GM12878 (cell line): Measurements from ENCODE around the gene PPID. TPM values are rescaled to one million over a fixed set of nuclear protein-coding genes. Genes with fewer than 3 reads are reported as not detected.

ENCODE experiments used
- ATAC-seq: fragments of 200-7000 bp; cut with Tn5 transposase; 3 replicates; pipeline ENCODE4 v1.9.1; 2020; ENCODE audit warnings: mild to moderate bottlenecking, moderate library complexity
- BruUV-seq: library from RNA; stranded (reverse); fragments of 400-500 nt; replicated peaks from 2 replicates; lab custom pipeline; 2021; lab: Mats Ljungman, UMichigan
- CTCF ChIA-PET: fragments of 300-600 bp; sonication (Branson Sonifier 250); formaldehyde crosslinking; extraction: SDS; loops from one replicate; lab custom pipeline; 2021; ENCODE audit warnings: inconsistent platforms; lab: Yijun Ruan, JAX
- POLR2A ChIA-PET: fragments of 350-600 bp; formaldehyde crosslinking; extraction: SDS; loops from one replicate; lab custom pipeline; 2021; ENCODE audit warnings: inconsistent platforms; lab: Charles Lee
- RAD21 ChIA-PET: fragments of 300-600 bp; sonication (Branson Sonifier 250); formaldehyde crosslinking; loops from one replicate; lab custom pipeline; 2023; ENCODE audit warnings: antibody characterized with exemption; ENCODE audit not compliant: unreplicated experiment; lab: Charles Lee
- SMC1A ChIA-PET: fragments of 300-600 bp; sonication (Branson Sonifier 250); formaldehyde crosslinking; loops from one replicate; lab custom pipeline; 2023; ENCODE audit not compliant: unreplicated experiment, uncharacterized antibody; lab: Charles Lee
- DNase-seq: peaks from one replicate; pipeline ENCODE4 v3.0.0-alpha.2; 2011; ENCODE audit warnings: low read depth, low spot score
- FAIRE-seq: peaks from 3 replicates; lab custom pipeline; 2011; peaks lifted over from hg19 to GRCh38; lab: Jason Lieb, UNC
- H2AFZ ChIP-seq: 2 replicates; pipeline ENCODE4 v1.6.0; 2011; ENCODE audit warnings: low read depth, low read length, control low read depth; ENCODE audit not compliant: control insufficient read depth
- H3K27ac ChIP-seq: 2 replicates; pipeline ENCODE4 v1.5.1; 2011; ENCODE audit warnings: control low read depth; ENCODE audit not compliant: control insufficient read depth, insufficient read depth
- H3K27me3 ChIP-seq, 2 experiments: replicated peaks in 1 of 2; 2 replicates each; pipeline versions ENCODE4 v1.6.0 to v1.6.1; 2011; ENCODE audit warnings: low read length in 1 of 2; ENCODE audit not compliant: control insufficient read depth in 2 of 2, insufficient read depth in 2 of 2
- H3K36me3 ChIP-seq, 2 experiments: 2 replicates each; pipeline ENCODE4 v1.5.1; 2011; ENCODE audit warnings: low read length in 1 of 2; ENCODE audit not compliant: control insufficient read depth in 2 of 2, insufficient read depth in 2 of 2
- H3K4me1 ChIP-seq: 2 replicates; pipeline ENCODE4 v1.6.1; 2011; ENCODE audit warnings: mild to moderate bottlenecking, low read length, moderate library complexity, mixed read lengths; ENCODE audit not compliant: control insufficient read depth, insufficient read depth
- H3K4me2 ChIP-seq: 2 replicates; pipeline ENCODE4 v1.6.0; 2011; ENCODE audit warnings: control low read depth; ENCODE audit not compliant: control insufficient read depth, insufficient read depth
- H3K4me3 ChIP-seq: fragments of 200-600 bp; sonication (generic); 2 replicates; pipeline ENCODE4 v1.5.1; 2016
- H3K79me2 ChIP-seq: 2 replicates; pipeline ENCODE4 v1.6.0; 2011; ENCODE audit warnings: low read length; ENCODE audit not compliant: control insufficient read depth, insufficient read depth
- H3K9ac ChIP-seq: 2 replicates; pipeline ENCODE4 v1.8.0; 2011; ENCODE audit warnings: low read length, control low read depth, mixed read lengths; ENCODE audit not compliant: control insufficient read depth, insufficient read depth
- H3K9me3 ChIP-seq: replicated peaks from 3 replicates; pipeline ENCODE4 v1.5.1; 2011; ENCODE audit warnings: mild to moderate bottlenecking, low read length; ENCODE audit not compliant: control insufficient read depth, insufficient read depth
- H4K20me1 ChIP-seq: 2 replicates; pipeline ENCODE4 v1.6.0; 2011; ENCODE audit not compliant: control insufficient read depth, insufficient read depth
- CBX5 ChIP-seq: sonication (generic); IDR thresholded peaks from 2 replicates; pipeline ENCODE4 v1.6.1; 2016; ENCODE audit warnings: low read depth, moderate library complexity, mild to moderate bottlenecking, inconsistent platforms
- CHD4 ChIP-seq: fragments of 200-600 bp; sonication (generic); IDR thresholded peaks from 2 replicates; pipeline ENCODE4 v1.6.1; 2016; ENCODE audit warnings: mild to moderate bottlenecking
- GATAD2B ChIP-seq: fragments of 450-650 bp; conservative IDR thresholded peaks from 2 replicates; pipeline ENCODE4 v1.6.1; 2017; ENCODE audit warnings: low read depth, mild to moderate bottlenecking, moderate library complexity
- IKZF2 ChIP-seq, 2 experiments: fragments of 450-650 bp; IDR thresholded peaks; 2 replicates each; pipeline ENCODE4 v1.6.1; 2017; ENCODE audit warnings: mild to moderate bottlenecking in 2 of 2, moderate library complexity in 2 of 2
- KAT2A ChIP-seq: conservative IDR thresholded peaks from 2 replicates; pipeline ENCODE4 v1.6.1; 2011; ENCODE audit warnings: low read depth, low read length; ENCODE audit not compliant: control insufficient read depth
- SIN3A ChIP-seq: IDR thresholded peaks from 2 replicates; pipeline ENCODE4 v1.6.1; 2012; ENCODE audit warnings: low read depth, low read length, improper control_type of control experiment
- SMAD5 ChIP-seq: IDR thresholded peaks from 2 replicates; pipeline ENCODE4 v1.6.1; 2016; ENCODE audit warnings: antibody characterized with exemption, low read depth
- SMARCA5 ChIP-seq: fragments of 450-650 bp; IDR thresholded peaks from 2 replicates; pipeline ENCODE4 v1.6.1; 2017; ENCODE audit warnings: mild to moderate bottlenecking
- SPI1 ChIP-seq: IDR thresholded peaks from 2 replicates; pipeline ENCODE4 v1.6.1; 2011; ENCODE audit warnings: low read depth, mild to moderate bottlenecking, low read length, moderate library complexity, borderline replicate concordance; ENCODE audit not compliant: insufficient read depth
- ZNF207 ChIP-seq: fragments of 450-650 bp; IDR thresholded peaks from 2 replicates; pipeline ENCODE4 v1.6.1; 2014; ENCODE audit warnings: antibody characterized with exemption, mild to moderate bottlenecking, borderline replicate concordance
- WGBS: methylation state at CpG from one replicate; pipeline ENCODE4 v1.1.6; 2016; ENCODE audit warnings: low lambda C conversion rate; ENCODE audit not compliant: insufficient replicate concordance, insufficient coverage; ENCODE audit errors: missing lambda C conversion rate; 5-methylcytosine and 5-hydroxymethylcytosine counted together
- in situ Hi-C: fragments of 300-500 bp; cut with MboI; formaldehyde crosslinking; loops from 9 replicates; pipeline ENCODE4 v1.14.3; 2018; ENCODE audit warnings: mixed read lengths
- intact Hi-C: fragments of 100-400 bp; cut with micrococcal nuclease; formaldehyde crosslinking; loops from one replicate; pipeline ENCODE4 v1.14.2; 2022; ENCODE audit not compliant: unreplicated experiment
- polyA plus RNA-seq, 11 experiments: library from polyadenylated mRNA; depleted of rRNA in 4 of 11; unstranded in 6 of 11; stranded (reverse) in 5 of 11; fragments of >200 nt; fragmentation: Nextera tagmentation in 4 of 11; fragmentation: Illumina TruSeq in 1 of 11; extraction: Ambion mirVana in 4 of 11; extraction: Trizol in 1 of 11; gene quantifications; 1 replicate in 1 of 11; 2 replicates in 10 of 11; pipeline versions ENCODE4 v1.2.1 to v1.2.3, GENCODE V29; 2011 to 2016; ENCODE audit warnings: inconsistent platforms in 2 of 11, missing spikeins in 2 of 11, low read depth in 1 of 11
- total RNA-seq, 4 experiments: library from RNA; depleted of rRNA in 3 of 4; stranded (reverse); fragments of >200 nt in 3 of 4; fragmentation: Illumina TruSeq in 1 of 4; extraction: Trizol in 1 of 4; gene quantifications; 2 replicates each; pipeline versions ENCODE4 v1.2.1 to v1.2.3, GENCODE V29; 2013 to 2021
- TF ChIP-seq, protein P1 (sequence below): fragments of 150-350 bp; IDR thresholded peaks from 2 replicates; pipeline ENCODE4 v1.6.1; 2014; ENCODE audit warnings: mild to moderate bottlenecking, low read depth, low read length
- TF ChIP-seq, protein P2 (sequence below): IDR thresholded peaks from 2 replicates; pipeline ENCODE4 v1.6.1; 2011; ENCODE audit warnings: borderline replicate concordance, low read depth, mild to moderate bottlenecking, moderate library complexity, mixed read lengths, low read length; ENCODE audit not compliant: insufficient read depth; ENCODE audit errors: extremely low read length
- TF ChIP-seq, protein P3 (sequence below): IDR thresholded peaks from 2 replicates; pipeline ENCODE4 v1.6.1; 2011; ENCODE audit warnings: low read depth, low read length, improper control_type of control experiment, borderline replicate concordance
- TF ChIP-seq, protein P4 (sequence below): fragments of 450-650 bp; conservative IDR thresholded peaks from 2 replicates; pipeline ENCODE4 v1.6.1; 2017; ENCODE audit warnings: mild to moderate bottlenecking, moderate library complexity

PPID gene
- total and polyA plus RNA-seq, 10 of the 15 experiments (the other 5 are each of a cell fraction or from before 2014, with no cell fraction given), result 21.9 to 64.3 (median 39.5) TPM

DNA sequence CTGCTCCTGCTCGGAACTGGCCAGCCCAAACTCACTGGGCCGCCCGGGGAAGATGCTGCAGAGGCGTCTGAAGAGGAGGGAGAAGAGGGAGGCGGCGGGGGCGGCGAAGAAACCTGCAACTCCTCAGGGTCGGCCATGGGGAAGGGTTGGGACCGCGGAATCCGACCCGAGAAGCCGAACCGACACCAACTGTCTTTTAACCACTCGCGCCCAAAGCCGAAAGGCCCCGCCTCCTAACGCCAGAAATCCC, 51.6 kb downstream of the PPID start, which contains the start of gene C4orf46:
Gene C4orf46 (minus strand): TSS at position 223 of the 250 bp plus-strand sequence. CDS start 86 bp downstream, at position 137.
- no TSS peak for BruUV-seq
- H3K4me2 ChIP-seq, result peak within 1 kb of the TSS; percentile 95
- H3K27ac ChIP-seq, result peak within 1 kb of the TSS; percentile 85
- peak within 1 kb of the TSS; percentile 89 for H3K4me3 ChIP-seq
- POLR2A ChIA-PET, result interaction anchor here (1.4 kb wide), 1 partner anchor 150 kb away, joined by 3 read pairs; no protein-coding TSS in a partner anchor
- no peaks in the 10 kb centered on the region for H4K20me1 ChIP-seq
- H2AFZ ChIP-seq, result peak within 1 kb of the TSS; percentile 97
- RAD21 ChIA-PET, result interaction anchor here (1.3 kb wide), 2 partner anchors 180 to 507 kb away, joined by 3 read pairs; no protein-coding TSS in a partner anchor
- H3K27me3 ChIP-seq, result no peaks in the 10 kb centered on the region
- no peak for DNase-seq
- H3K4me1 ChIP-seq, result no peaks in the 10 kb centered on the region
- H3K9ac ChIP-seq, result peak within 1 kb of the TSS; percentile 88
- no peaks in the 10 kb centered on the region for H3K9me3 ChIP-seq
- H3K36me3 ChIP-seq, result peaks cover 0 to under 1% of the 10 kb centered on the region in 2 experiments; a peak in 1 of 4 replicates
- peaks cover 37% of the 10 kb centered on the region for H3K79me2 ChIP-seq
- CTCF ChIA-PET, result interaction anchor here (0.7 kb wide), 1 partner anchor 10 kb away, joined by 3 read pairs; no protein-coding TSS in a partner anchor
- 1% methylated on average over 18 of the region's 20 CpGs for WGBS
- TF ChIP-seq CHD4, result no peak
- TF ChIP-seq, protein P1, sequence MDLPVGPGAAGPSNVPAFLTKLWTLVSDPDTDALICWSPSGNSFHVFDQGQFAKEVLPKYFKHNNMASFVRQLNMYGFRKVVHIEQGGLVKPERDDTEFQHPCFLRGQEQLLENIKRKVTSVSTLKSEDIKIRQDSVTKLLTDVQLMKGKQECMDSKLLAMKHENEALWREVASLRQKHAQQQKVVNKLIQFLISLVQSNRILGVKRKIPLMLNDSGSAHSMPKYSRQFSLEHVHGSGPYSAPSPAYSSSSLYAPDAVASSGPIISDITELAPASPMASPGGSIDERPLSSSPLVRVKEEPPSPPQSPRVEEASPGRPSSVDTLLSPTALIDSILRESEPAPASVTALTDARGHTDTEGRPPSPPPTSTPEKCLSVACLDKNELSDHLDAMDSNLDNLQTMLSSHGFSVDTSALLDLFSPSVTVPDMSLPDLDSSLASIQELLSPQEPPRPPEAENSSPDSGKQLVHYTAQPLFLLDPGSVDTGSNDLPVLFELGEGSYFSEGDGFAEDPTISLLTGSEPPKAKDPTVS, result no peak
- TF ChIP-seq, protein P2, sequence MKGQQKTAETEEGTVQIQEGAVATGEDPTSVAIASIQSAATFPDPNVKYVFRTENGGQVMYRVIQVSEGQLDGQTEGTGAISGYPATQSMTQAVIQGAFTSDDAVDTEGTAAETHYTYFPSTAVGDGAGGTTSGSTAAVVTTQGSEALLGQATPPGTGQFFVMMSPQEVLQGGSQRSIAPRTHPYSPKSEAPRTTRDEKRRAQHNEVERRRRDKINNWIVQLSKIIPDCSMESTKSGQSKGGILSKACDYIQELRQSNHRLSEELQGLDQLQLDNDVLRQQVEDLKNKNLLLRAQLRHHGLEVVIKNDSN, result no peak
- TF ChIP-seq SIN3A, result peak; percentile 35; the same call in 1 of the 2 replicates
- TF ChIP-seq KAT2A, result no peak
- TF ChIP-seq, protein P3, sequence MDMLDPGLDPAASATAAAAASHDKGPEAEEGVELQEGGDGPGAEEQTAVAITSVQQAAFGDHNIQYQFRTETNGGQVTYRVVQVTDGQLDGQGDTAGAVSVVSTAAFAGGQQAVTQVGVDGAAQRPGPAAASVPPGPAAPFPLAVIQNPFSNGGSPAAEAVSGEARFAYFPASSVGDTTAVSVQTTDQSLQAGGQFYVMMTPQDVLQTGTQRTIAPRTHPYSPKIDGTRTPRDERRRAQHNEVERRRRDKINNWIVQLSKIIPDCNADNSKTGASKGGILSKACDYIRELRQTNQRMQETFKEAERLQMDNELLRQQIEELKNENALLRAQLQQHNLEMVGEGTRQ, result no peak
- TF ChIP-seq ZNF207, result no peak
- TF ChIP-seq GATAD2B, result 0 out of 2 replicates have a peak, but pooled peaks have one; percentile 21
- TF ChIP-seq SPI1, result 0 out of 2 replicates have a peak, but pooled peaks have one; percentile 1
- TF ChIP-seq, protein P4, sequence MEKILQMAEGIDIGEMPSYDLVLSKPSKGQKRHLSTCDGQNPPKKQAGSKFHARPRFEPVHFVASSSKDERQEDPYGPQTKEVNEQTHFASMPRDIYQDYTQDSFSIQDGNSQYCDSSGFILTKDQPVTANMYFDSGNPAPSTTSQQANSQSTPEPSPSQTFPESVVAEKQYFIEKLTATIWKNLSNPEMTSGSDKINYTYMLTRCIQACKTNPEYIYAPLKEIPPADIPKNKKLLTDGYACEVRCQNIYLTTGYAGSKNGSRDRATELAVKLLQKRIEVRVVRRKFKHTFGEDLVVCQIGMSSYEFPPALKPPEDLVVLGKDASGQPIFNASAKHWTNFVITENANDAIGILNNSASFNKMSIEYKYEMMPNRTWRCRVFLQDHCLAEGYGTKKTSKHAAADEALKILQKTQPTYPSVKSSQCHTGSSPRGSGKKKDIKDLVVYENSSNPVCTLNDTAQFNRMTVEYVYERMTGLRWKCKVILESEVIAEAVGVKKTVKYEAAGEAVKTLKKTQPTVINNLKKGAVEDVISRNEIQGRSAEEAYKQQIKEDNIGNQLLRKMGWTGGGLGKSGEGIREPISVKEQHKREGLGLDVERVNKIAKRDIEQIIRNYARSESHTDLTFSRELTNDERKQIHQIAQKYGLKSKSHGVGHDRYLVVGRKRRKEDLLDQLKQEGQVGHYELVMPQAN, result peak; percentile 99
- peak; percentile 43; the same call in 1 of the 2 replicates for TF ChIP-seq SMAD5
- TF ChIP-seq IKZF2 (IDR thresholded peaks at IDR 0.05), result 0 out of 4 replicates have a peak, but pooled peaks have one; percentile 17 to 32
- 0 out of 2 replicates have a peak, but pooled peaks have one; percentile 70 for TF ChIP-seq SMARCA5
- no peak for TF ChIP-seq CBX5
- TF ChIP-seq, all 136 proteins: peak for 7
- FAIRE-seq (no peak), ATAC-seq (no peak)
- SMC1A ChIA-PET, result interaction anchor here (0.5 to 1.2 kb wide), 2 partner anchors 180 to 529 kb away, joined by 4 read pairs; no protein-coding TSS in a partner anchor
- intact Hi-C loops (no loop called here), in situ Hi-C loops (no loop called here)
